ENCODE measurements around the gene TUBGCP6. TPM values are rescaled to one million over a fixed set of nuclear protein-coding genes. Genes with fewer than 3 reads are reported as not detected.
"Not testable (repeated sequence)": the region's sequence is repeated elsewhere in the genome, so short reads cannot be mapped to it uniquely, and the experiment has no call there.

Gene TUBGCP6
- polyA plus RNA-seq, 10 donors = 15.8 to 38.6 (median 24.1) TPM

DNA sequence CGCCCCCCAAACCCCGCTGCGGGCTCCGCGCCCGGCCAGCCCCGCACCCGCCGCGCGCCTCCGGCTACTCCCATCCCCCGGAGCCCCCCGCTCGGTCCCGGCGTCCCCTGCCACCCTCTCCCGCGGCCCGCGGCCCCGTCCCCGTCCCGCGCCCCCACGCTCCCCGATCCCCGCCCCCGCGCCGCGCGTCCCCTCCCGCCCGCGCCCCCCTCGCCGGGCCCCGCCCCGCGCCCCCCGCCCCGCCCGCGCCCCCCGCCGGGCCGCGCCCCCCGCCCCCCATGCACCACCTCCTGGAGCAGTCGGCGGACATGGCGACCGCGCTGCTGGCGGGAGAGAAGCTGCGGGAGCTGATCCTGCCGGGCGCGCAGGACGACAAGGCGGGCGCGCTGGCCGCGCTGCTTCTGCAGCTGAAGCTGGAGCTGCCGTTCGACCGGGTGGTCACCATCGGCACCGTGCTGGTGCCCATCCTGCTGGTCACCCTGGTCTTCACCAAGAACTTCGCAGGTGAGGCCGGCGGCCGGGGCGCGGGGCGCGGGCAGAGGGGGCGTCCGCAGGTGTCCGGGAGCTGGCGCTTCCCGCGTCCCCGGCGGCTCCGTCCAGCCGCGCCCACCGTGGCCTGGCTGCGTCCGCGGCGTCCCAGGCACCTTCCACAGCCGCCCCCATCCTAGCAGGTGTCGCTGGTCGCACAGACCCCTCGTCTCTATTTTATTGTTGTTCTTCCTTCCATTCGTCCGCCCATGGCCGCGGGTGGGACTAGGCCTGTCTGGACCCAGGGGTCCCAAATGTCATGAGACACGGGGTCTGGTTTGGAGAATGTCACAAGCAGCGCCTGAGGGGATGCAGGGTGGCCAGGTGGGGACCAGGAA lies 74.1 kb downstream of the TUBGCP6 start, which contains the start of gene PANX2:
TSS of gene PANX2 (plus strand) at position 279 of the 866 bp plus-strand sequence. CDS start at position 279, 0 bp downstream.
- no peak for DNase-seq

DNA sequence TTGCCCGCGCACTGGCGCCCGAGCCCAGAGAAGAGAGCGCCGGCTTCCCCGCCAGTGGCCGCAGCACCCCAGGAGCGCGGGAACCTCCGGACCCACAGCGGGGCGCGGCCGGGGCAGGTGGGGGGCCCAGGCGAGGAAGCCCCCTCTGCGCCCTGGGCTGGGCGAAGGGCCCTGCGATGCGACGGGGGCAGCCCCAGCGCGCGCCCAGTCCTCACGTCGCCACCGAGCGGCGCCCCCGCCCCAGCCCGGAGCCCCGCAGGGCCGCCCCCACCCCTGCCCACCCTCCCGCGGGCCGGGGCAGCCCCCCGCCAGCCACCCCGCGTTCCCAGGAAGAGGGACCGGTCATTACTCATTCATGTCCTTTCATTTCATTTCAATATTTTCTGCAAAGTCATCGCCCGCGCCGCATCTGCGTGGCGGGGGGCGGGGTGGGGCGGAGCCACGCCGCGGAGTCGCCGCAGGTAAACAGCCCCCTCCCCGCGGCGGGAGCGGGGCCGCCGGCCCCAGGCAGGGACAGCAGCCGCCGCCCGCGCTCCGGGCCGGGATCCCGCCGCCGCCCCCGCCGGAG lies 75.0 kb downstream of the TUBGCP6 start:
- no peak for DNase-seq

DNA sequence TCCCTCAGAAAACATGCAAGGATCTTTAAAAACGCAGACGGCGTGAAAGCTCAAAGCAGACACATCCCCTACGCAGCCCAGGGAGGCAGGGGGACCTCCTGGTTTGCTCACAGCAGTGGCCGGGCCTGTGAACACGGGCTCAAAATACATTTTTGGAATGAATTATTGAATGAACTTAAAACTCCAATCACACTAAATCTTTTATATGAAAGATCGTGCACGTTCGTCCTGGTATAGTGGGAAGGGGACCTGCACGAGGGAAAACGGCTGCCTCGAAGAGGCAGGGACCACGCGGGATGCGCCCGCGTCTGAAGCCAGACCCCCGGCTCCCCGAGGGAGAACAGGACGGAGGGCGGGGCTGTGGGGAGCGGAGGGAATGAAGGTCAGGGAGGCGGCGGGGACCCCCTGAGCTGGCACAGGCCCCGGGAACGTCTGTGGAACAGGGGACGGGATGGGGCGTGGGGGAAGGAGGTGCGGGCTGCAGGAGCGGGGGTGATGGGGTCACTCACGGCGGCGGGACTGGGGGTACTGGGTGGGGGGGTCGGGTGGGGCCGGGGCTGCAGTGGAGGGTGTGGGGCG lies 75.6 kb downstream of the TUBGCP6 start:
- DNase-seq = no peak

DNA sequence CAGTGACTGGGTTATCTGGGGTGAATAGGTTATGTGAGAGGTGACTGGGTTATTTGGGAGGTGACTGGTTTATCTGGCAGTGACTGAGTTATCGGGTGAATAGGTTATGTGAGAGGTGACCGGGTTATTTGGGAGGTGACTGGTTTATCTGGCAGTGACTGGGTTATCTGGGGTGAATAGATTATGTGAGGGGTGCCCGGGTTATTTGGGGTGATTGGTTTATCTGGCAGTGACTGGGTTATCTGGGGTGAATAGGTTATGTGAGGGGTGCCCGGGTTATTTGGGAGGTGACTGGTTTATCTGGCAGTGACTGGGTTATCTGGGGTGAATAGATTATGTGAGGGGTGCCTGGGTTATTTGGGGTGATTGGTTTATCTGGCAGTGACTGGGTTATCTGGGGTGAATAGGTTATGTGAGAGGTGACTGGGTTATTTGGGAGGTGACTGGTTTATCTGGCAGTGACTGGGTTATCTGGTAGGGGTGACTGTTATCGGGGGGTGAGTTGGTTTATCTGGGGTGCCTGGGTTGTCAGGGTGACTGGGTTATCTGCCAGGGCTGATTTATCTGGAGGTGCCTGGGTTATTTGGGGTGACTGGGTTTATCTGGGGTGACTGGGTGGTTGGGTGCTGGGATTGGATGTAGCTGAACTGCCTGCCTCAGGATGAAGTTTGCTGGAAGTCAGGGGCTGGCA lies 76.2 kb downstream of the TUBGCP6 start:
- not testable (repeated sequence) for DNase-seq

DNA sequence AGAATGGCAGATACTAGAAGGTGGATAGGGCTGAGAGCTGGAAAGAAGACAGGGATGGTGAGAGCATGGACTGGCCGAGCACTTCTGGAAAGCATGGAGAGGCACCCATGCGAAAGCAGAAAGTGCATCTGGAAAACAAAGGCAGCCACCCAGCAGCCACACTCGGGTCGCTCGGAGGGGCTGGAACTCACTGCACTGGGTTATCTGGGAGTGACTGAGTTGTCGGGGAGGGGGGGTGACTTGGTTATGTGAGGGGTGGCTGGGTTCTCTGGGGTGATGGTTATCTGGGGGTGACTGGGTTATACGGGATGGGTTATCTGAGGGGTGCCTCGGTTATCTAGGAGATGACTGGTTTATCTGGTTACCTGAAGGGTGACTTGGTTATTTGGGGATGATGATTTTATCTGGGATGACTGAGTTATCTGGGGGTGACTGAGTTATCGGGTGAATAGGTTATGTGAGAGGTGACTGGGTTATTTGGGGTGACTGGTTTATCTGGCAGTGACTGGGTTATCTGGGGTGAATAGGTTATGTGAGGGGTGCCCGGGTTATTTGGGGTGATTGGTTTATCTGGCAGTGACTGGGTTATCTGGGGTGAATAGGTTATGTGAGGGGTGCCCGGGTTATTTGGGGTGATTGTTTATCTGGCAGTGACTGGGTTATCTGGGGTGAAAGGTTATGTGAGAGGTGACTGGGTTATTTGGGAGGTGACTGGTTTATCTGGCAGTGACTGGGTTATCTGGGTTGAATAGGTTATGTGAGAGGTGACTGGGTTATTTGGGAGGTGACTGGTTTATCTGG lies 76.9 kb downstream of the TUBGCP6 start:
- DNase-seq = no peak

Other genes starting within 250 kb of the TUBGCP6 start
- under 1 TPM in 1 of 10 donors, not detected in 9; 0.08 TPM for gene IL17REL, start 232.3 kb downstream of the TUBGCP6 start, polyA plus RNA-seq (ENCODE audit: insufficient read length in 10 of 10)
- gene TTLL8, start 186.7 kb downstream of the TUBGCP6 start, polyA plus RNA-seq (ENCODE audit: insufficient read length in 10 of 10) = not detected
- gene MLC1, start 159.6 kb downstream of the TUBGCP6 start, polyA plus RNA-seq (ENCODE audit: insufficient read length in 10 of 10) = 1 to 10 TPM in 2 of 10 donors, under 1 TPM in 8; 0.39 to 1.4 (median 0.78) TPM
- gene MOV10L1, start 155.0 kb downstream of the TUBGCP6 start, polyA plus RNA-seq (ENCODE audit: insufficient read length in 10 of 10) = under 1 TPM; 0.12 to 0.61 (median 0.39) TPM
- under 1 TPM in 8 of 10 donors, not detected in 2; 0.08 to 0.24 (median 0.11) TPM for gene PANX2, start 74.3 kb downstream of the TUBGCP6 start, polyA plus RNA-seq (ENCODE audit: insufficient read length in 10 of 10)
- gene TRABD, start 59.1 kb downstream of the TUBGCP6 start, polyA plus RNA-seq (ENCODE audit: insufficient read length in 10 of 10) = 10 to 100 TPM; 12.0 to 21.1 (median 17.5) TPM
- 10 to 100 TPM in 9 of 10 donors, 1 to 10 TPM in 1; 6.8 to 16.9 (median 12.4) TPM for gene SELENOO, start 44.0 kb downstream of the TUBGCP6 start, polyA plus RNA-seq (ENCODE audit: insufficient read length in 10 of 10)
- gene HDAC10, start 6.2 kb upstream of the TUBGCP6 start, polyA plus RNA-seq (ENCODE audit: insufficient read length in 10 of 10) = 10 to 100 TPM in 9 of 10 donors, 1 to 10 TPM in 1; 9.2 to 23.1 (median 16.1) TPM
- gene MAPK12, start 16.7 kb upstream of the TUBGCP6 start, polyA plus RNA-seq (ENCODE audit: insufficient read length in 10 of 10) = 10 to 100 TPM in 9 of 10 donors, 1 to 10 TPM in 1; 8.6 to 38.0 (median 22.5) TPM
- 1 to 10 TPM; 4.6 to 8.4 (median 5.8) TPM for gene MAPK11, start 25.4 kb upstream of the TUBGCP6 start, polyA plus RNA-seq (ENCODE audit: insufficient read length in 10 of 10)
- gene PLXNB2, start 62.6 kb upstream of the TUBGCP6 start, polyA plus RNA-seq (ENCODE audit: insufficient read length in 10 of 10) = 100 to 1,000 TPM in 1 of 10 donors, 10 to 100 TPM in 9; 60.5 to 100 (median 83.4) TPM
- gene DENND6B, start 82.0 kb upstream of the TUBGCP6 start, polyA plus RNA-seq (ENCODE audit: insufficient read length in 10 of 10) = 1 to 10 TPM; 3.3 to 7.7 (median 4.6) TPM
- gene PPP6R2, start 98.3 kb upstream of the TUBGCP6 start, polyA plus RNA-seq (ENCODE audit: insufficient read length in 10 of 10) = 10 to 100 TPM; 24.6 to 37.0 (median 31.5) TPM
- 10 to 100 TPM; 29.7 to 43.8 (median 37.9) TPM for gene SBF1, start 230.0 kb upstream of the TUBGCP6 start, polyA plus RNA-seq (ENCODE audit: insufficient read length in 10 of 10)
- gene ADM2, start 236.5 kb upstream of the TUBGCP6 start, polyA plus RNA-seq (ENCODE audit: insufficient read length in 10 of 10) = under 1 TPM; 0.25 to 0.63 (median 0.39) TPM
- gene MIOX, start 241.8 kb upstream of the TUBGCP6 start, polyA plus RNA-seq (ENCODE audit: insufficient read length in 10 of 10) = under 1 TPM in 1 of 10 donors, not detected in 9; 0.14 TPM